NCI-H82 (cell line): Measurements from ENCODE around the gene IL23R.

ENCODE experiments used
- DNase-seq: peaks from one replicate; lab custom pipeline; 2025; lab: John Stamatoyannopoulos, UW

Gene IL23R

DNA sequence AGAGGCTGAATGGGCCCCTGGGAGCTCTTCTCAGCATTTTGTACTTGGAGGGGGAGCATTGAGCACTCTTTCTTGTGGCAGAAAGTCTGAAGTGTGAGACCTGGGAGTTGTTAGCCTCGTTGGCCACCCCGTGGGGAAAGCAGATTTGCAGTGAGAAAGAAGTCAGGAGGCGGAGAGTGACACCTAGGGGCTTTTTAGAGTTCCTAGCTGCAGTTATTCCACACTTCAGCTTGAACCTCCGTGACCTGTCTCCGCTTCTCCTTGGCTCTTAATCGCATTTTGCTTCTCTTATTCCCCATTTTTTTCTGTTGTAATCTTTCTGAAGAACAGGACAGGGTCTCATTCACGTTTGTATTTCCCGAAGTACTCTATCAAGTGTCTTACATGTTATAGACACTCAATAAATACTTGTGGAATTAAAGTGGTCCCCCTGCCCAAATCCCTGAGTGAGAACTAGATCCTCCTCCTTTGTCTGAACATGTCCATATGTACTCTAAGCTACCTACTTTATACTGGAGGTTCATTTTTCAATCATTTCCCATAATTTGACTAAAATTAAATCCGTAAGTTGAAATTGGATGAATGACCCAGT, 17.0 kb upstream of the IL23R start:
- peak; percentile 87 for DNase-seq

DNA sequence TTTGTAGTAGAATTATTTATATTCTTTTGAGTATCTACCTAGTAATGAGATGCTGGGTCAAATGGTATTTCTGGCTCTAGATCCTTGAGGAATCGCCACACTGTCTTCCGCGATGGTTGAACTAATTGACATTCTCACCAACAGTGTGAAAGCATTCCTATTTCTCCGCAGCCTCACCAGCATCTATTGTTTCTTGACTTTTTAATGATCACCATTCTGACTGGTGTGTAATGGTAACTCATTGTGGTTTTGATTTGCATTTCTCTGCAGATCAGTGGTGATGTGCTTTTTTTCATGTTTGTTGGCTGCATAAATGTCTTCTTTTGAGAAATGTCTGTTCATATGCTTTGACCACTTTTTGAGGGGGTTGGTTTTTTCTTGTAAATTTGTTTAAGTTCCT, 15.3 kb upstream of the IL23R start:
- DNase-seq, result no peak

DNA sequence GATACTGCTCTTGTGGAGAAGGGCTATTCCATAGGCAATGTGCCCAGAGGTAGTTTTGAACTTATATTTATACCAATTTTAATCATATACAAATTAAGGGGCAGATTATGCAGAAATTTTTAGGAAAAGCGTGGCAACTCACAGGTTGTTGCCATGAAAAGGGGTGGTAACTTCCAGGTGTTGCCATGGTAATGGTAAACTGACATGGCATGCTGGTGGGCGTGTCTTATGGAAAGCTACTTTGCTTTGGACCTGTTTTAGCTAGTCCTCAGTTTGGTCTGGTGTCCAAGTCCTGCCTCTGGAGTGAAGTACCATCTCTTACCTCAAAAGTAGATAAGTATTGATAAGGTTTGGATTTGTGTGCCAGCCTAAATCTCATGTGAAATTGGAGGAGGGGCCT, 7.9 kb upstream of the IL23R start:
- no peak for DNase-seq

GRCh38 chr1:67159233-67159632, 7.0 kb upstream of the IL23R start:
- DNase-seq, result no peak

GRCh38 chr1:67162954-67163353, 3.3 kb upstream of the IL23R start:
- no peak for DNase-seq

- no peak for DNase-seq
Observed at GRCh38 chr1:67165468-67166041, 699 bp upstream of the IL23R start.

DNA sequence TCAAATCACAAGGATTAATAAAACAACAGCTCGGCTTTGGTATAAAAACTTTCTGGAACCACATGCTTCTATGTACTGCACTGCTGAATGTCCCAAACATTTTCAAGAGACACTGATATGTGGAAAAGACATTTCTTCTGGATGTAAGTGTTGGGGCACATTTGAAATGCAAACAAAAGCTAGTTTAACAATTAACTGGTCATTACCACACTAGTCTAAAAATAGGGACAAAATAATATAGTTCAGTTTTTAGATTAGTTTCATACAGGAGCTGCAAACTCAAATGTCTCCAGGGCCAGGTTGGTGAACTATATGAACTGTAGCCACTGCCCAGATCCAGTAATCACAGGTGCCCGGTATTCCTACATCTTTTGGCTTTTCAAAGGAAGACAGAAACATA, 3.2 kb downstream of the IL23R start:
- DNase-seq, result no peak

DNA sequence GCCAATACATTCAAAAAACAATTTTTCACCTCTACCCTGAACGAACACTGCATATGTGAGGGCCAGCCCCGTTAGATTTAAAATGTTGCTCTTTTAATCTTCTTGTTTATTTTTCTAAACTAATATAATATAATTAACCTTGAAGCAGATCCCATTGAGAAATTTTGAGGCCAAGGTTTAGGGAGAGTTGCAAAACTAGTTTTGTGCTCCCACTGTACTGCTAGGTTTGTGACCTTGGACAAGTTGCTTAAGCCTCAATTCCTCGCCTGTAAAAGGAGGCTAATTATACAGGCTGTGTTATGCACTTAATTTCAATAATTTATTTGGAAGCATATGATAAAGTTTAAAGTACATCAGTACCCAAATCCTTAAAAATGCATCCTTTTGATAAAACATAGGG, 3.7 kb downstream of the IL23R start:
- no peak for DNase-seq

DNA sequence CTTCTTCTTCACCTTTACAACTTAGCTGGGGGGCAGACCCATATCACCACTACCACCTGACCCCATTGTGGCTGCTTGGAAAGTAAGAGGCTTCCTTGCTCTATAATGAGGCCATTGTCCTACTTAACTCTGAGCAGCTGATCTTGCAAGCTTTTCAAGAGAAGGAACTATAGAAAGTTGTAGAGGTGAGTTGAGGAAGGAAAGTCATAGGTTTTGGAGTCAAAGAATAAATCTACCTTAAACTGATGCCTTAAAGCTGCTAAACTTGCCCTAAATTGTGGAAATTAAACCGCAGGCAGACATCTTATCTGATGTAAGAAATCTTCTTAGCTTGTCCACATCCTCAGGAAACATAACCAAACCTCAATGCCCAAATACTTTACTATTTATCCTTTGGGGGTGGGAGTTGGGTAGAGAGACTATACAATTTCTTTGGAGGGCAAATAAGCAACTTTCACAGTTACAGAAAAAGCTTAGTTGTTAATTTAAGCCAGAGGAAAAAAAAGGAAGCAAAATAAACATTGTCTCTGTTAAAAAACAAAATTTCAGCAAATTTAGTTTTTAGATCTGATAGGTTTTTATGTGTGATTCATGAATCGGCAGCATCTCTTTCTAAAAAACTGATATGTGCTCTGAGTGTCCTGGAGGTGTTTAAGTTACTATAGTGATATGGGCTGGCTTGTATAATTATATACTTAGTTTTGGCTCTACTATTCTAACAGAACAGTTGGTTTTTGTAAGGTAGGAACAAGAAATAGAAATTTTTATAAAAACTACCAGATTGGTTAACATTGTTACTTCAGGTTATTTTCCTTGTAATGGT, 4.7 kb downstream of the IL23R start:
- no peak for DNase-seq

- DNase-seq, result no peak
Observed at GRCh38 chr1:67171574-67171955, 5.3 kb downstream of the IL23R start.

- no peak for DNase-seq
Observed at GRCh38 chr1:67171978-67172377, 5.7 kb downstream of the IL23R start.

GRCh38 chr1:67173988-67174387, 7.7 kb downstream of the IL23R start:
- no peak for DNase-seq

DNA sequence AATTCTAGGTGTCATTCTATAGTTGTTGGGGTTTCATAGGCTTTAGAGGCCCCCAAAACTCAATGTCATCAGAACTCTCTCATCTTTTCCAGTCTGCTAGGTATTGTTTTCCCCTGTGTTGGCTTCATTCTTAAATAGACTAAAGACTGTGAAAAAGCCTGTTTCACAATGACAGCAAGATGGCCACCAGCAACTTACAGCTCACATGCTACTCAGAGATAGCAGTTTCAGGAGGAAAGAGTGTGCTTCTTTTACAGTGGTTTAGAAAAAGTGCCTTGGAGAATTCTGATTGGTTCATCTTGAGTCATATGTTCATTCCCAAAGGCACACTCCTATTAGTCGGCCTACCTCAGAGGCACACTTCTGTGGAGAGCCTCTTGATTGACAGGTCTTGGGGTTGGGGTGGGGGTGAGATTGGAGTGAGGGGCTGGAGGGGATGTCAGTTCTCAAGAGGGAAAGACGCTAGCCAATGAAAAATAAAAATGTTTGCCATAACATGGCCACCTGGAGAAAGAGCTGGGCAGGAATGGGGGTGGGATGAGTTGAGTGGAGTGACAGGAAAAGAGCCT, 8.5 kb downstream of the IL23R start:
- no peak for DNase-seq

GRCh38 chr1:67175530-67176087, 9.4 kb downstream of the IL23R start:
- DNase-seq, result no peak

DNA sequence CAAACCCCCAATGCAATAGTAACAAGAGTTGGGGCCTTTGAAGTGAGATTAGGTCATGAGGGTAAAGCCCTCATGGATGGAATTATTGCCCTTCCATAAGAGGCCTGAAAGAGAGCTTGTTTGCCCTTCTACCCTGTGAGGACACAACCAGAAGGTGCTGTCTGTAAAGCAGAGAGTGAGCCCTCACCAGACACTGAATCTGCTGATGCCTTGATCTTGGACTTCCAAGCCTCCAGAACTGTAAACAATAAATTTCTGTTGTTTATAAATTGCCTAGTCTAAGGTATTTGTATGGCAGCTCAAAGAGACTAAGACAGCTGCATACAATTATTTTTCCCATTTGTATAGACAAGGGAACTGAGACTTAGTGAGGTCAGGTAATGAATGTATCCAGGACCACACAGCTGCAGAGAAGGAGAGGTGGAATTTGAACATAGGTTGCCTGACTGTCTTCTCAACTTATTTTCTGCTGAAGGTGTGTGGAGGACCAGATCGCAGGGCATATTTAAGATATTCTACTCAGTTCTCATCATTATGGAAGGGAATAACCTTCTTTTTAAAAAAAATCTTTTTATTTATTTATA, 18.7 kb downstream of the IL23R start:
- DNase-seq, result no peak

- no peak for DNase-seq
Observed at GRCh38 chr1:67188137-67188536, 21.9 kb downstream of the IL23R start.

DNA sequence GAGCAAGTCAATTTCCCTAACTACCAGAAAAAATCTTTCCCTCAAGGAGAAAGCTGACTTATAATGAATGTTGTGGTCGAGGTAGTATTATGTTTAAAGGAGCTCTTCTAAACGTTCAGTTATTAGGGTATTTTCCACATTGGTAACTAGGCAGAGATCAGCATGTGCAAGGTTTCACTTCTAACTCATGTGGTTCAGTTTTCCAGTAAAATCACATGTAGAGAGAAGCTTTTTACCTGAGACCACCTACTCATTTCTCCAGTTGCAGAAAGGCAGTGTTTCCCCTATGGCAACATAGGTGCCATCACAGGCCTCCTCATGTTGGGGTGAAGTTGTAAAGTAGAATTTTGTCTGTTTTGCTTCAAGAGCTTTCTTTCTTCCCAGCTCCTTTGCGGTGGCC, 23.7 kb downstream of the IL23R start:
- DNase-seq, result no peak

DNA sequence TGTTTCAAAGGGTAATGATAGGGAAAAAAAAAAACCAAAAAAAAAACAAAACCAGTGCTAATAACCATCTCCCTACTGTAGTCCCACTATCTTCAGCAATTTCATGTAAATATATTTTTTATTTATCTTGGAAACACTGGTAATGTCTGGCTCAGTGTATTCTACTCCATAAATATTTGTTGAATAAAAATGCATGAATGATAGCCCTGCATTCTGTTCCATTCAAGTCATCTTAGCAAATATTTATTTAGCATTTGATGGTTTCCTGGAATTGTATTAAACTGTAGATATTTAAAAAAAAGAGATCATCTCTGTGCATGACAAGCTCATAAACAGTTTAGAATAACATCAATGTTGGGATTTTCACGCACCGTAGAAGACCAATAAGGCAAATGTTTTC, 24.2 kb downstream of the IL23R start:
- DNase-seq, result no peak

DNA sequence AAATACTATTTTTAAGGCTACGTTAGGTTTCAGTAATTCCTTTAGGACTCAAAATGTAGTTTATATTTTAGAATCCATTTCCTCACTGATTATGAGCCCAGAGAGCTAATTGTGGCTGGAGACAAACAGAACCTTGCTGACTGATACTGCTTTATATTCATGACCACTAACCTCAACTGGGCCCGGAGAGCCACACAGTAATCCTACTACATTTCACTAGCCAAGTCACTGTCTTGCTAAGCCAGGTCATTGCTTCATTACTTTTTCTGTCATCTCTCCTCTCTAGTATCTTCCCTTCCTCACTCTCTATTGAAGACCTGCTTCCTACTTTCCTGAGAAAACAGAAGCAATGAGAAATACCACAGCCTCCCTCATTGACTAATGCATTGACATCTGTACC, 24.7 kb downstream of the IL23R start:
- DNase-seq, result no peak

DNA sequence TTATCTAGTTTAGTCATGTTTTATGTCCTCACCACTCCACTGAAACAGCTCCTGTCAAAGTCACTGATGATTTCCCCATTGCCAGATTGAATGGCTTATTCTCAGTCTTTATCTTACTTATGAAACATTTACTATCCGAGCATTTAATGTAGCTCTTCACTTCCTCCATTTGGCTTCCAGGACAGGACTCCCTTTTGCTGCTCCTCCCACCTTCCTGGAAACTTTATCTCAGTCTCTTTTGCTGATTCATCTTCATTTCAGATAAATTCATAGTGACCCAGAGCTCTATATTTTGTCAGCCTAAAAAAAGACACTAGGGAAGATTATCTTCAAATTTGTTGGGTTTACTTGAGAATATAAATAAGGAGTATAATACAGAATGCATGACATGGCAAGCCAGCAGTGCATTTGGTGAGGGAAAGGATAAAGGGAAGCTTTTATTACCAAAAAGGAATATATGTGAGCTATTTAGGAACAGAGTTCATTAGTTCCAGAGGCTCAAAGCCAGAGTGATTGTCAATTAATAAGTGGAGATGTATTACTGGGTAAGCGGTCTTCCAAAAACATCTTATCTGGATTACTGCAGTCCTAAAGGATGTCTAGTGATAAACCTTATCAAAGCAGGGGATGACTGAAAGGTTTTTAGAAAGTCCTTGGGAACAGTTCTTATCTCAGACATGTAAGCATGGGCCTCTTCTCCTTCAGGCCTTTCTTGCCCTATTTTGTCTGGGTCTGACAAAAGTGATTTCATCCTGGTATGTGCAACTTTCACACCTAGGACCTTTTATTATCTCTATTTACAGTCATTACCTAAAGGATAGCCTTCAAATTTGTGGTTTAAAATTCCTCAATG, 25.6 kb downstream of the IL23R start:
- no peak for DNase-seq

DNA sequence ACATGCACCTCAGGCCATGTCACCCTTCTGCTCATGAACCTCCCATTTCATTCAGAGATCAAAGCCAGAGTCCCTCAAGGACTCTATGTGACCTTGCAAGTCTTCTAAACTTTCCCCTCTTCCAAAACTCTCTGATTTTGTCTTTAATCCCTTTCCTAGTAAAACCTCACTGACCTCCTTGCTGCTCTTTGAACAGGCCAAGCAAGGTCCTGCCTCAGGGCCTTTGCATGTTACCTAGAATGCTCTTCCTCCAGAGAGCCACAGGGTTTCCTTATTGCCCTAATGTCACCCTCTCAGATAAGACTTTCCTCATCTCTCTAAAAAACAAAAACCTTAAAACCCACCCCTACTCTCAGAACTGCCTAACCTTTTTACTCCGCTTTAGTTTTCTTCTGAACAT, 26.6 kb downstream of the IL23R start:
- DNase-seq, result no peak

DNA sequence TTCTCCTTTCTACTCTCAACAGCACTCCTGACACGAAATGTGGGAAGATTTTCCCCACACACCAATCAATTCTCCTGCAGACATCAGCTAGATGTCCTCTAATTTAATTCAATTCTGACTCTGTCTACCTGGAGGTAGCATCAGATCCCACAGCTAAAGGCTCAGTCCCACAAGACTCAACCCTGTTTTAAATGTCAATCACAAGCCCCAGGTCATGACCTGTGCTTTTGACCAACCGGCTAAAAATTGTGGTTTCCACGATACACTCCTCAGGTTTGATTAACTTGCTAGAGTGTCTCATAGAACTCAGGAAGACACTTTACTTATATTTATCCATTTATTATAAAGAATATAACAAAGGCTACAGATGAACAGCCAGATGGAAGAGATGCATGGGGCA, 27.4 kb downstream of the IL23R start:
- no peak for DNase-seq
